GM12864 (cell line): ENCODE measurements around the gene GMDS.

Source experiments
- DNase-seq: peaks from one replicate; pipeline ENCODE4 v3.0.0-alpha.2; 2011; ENCODE audit warnings: low read depth
- H3K4me3 ChIP-seq: 2 replicates; pipeline ENCODE4 v1.5.1; 2011; ENCODE audit warnings: mild to moderate bottlenecking, low read depth, low read length, control low read depth
- CTCF ChIP-seq: IDR thresholded peaks from 2 replicates; pipeline ENCODE4 v1.5.1; 2011; ENCODE audit warnings: low read depth, mild to moderate bottlenecking, moderate library complexity, low read length, control low read depth, inconsistent platforms; ENCODE audit errors: missing control alignments

GMDS gene

GRCh38 chr6:1864496-1864895 is 380.9 kb downstream of the GMDS start:
- DNase-seq: no peak
- no peak for TF ChIP-seq CTCF

GRCh38 chr6:1862411-1862810 is 383.0 kb downstream of the GMDS start:
- no peak for TF ChIP-seq CTCF
- no peak overlapping the region for H3K4me3 ChIP-seq
- DNase-seq: no peak

More at GRCh38 chr6:1864496-1864895, 380.9 kb downstream of the GMDS start:
- no peak overlapping the region for H3K4me3 ChIP-seq

- DNase-seq: no peak
- H3K4me3 ChIP-seq: no peak overlapping the region
- no peak for TF ChIP-seq CTCF
Measured at GRCh38 chr6:1860756-1861348, 384.6 kb downstream of the GMDS start.

- H3K4me3 ChIP-seq: no peak overlapping the region
- no peak for TF ChIP-seq CTCF
- no peak for DNase-seq
Measured at GRCh38 chr6:1858859-1859258, 386.5 kb downstream of the GMDS start.

GRCh38 chr6:1858196-1858595 is 387.2 kb downstream of the GMDS start:
- no peak for DNase-seq
- no peak for TF ChIP-seq CTCF
- no peak overlapping the region for H3K4me3 ChIP-seq

GRCh38 chr6:1856381-1856780 is 389.0 kb downstream of the GMDS start:
- TF ChIP-seq CTCF: no peak
- H3K4me3 ChIP-seq: no peak overlapping the region

GRCh38 chr6:1855890-1856289 is 389.5 kb downstream of the GMDS start:
- H3K4me3 ChIP-seq: no peak overlapping the region
- TF ChIP-seq CTCF: no peak
- DNase-seq: no peak

More at GRCh38 chr6:1856381-1856780, 389.0 kb downstream of the GMDS start:
- DNase-seq: peak; percentile 55
